GM18517 (cell line): Measurements from ENCODE around the gene STK11.

ENCODE experiments used
- ATAC-seq: cut with Tn5 transposase; IDR thresholded peaks from one replicate; pipeline ENCODE4 v1.9.1; 2021; ENCODE audit warnings: mild to moderate bottlenecking, moderate library complexity; ENCODE audit not compliant: unreplicated experiment

STK11 gene

DNA sequence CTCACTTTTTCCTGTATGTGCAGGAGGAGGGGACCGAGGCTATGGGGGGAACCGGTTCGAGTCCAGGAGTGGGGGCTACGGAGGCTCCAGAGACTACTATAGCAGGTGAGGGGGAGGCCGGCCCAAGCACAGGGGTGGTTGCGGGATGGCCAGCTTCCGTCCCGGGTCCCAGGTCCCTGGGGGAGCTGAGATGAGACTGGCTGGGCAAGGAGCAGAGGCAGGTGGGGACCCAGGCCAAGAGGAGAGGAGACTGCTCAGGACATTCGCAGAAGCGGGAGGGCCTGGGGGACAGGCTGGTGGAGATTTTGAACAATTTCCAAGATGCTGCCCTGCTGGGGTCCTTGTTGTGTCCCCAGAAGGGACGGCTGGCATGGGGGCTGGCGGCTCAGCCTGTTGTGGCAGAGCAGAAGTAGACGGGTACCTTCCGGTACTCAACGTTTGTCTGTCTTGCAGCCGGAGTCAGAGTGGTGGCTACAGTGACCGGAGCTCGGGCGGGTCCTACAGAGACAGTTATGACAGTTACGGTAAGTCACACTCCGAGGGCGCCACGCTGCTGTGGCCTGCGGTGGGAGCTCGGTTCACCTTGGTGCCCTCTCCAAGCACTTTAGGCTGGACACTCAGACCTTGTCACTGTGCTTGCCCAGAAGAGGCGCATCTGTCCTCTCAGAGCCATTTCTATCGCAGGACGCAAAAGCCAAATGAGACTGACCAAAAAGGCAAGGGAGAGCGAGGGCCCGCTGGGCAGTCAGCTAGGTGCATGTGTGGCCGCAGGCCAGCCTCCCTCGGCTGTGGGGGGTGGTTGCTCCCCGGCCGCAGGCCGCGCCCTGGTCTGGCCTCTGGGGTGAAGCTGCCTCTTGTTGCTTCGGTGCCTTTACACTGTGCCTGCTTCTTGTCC is 66.2 kb downstream of the STK11 start:
- no peak for ATAC-seq

DNA sequence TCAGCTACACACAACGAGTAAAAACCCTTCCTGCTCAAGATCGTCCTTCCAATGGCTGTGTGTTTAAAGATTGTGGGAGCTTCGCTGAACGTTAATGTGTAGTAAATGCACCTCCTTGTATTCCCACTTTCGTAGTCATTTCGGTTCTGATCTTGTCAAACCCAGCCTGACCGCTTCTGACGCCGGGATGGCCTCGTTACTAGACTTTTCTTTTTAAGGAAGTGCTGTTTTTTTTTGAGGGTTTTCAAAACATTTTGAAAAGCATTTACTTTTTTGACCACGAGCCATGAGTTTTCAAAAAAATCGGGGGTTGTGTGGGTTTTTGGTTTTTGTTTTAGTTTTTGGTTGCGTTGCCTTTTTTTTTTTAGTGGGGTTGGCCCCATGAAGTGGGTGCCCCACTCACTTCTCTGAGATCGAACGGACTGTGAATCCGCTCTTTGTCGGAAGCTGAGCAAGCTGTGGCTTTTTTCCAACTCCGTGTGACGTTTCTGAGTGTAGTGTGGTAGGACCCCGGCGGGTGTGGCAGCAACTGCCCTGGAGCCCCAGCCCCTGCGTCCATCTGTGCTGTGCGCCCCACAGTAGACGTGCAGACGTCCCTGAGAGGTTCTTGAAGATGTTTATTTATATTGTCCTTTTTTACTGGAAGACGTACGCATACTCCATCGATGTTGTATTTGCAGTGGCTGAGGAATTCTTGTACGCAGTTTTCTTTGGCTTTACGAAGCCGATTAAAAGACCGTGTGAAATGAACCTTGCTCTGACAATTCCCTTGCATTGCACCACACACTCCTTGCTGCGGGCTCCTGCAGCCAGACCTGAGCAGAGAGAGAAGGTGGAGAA is 67.1 kb downstream of the STK11 start:
- no peak for ATAC-seq

DNA sequence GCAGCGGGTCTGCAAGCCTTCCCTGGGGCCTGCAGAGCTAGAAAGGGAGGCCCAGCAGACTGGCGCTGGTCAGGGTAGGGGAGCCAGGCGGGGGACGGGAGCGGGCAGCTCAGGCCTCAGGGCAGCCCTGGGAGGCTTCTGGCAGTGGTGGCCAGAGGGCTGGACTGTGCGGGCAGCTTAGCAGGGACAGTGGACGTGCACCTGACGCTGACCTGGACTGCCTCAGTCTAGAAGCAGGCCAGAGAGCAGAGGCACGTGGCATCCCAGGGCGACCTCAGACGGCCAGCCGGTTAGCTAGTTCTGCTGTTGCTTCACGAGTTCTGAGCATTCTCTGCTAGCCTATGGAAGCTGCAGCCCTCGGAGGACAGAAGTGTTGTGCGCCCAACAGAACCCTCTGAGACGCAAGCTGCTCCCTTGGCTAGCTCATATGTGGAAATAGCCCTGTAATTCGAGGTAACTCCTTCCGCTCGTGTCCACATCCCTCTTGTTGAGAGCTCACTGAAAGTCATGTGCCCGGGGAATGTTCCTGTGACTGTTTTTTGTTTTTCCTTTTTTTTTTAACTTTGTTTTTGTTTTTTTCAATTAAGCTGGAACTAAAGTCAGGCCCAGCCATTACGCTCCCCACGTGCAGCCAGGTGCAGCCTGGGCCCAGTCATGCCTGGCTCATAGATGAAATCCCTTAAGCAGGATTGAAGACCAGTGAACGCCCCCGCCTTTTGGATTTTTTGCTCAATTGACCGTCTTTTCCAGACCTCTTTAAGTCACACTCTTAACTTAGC is 67.9 kb downstream of the STK11 start:
- no peak for ATAC-seq

DNA sequence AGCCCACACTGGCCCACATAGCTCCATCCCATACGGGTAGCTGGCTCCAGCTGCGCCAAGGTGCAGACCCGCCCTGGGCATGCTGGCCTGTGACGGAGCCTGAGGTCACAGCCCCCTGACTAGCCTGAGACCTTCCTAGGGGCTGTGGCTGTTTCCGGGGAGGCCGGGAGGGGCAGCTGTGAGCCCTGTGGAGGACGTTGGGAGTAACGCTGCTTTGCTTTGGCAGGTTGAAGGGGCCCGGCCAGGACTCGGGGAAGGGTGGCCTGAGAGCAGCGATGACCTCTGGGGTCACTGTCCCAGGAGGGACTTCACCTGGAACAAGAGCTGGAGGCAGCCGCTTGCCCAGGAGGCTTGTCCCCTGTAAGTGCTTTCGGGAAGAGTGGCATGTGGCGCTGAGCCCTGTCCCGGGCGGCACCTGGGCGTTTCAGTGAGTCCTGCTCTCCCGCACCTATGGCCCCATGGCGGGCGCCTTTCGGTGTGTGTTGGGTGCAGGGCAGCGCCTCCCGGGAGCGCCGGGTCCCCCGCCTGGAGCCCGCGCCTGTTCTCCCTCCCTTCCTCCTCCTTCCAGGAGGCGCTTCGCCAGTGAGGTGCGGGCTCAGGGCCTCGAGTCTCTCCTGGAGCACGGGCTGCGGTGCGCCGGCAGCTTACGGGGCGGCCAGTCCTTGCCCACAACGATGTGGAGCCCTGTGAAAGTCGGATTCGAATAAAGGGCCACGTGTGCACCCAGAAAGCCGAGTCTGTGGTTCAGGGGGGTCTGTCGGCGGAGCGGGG is 68.7 kb downstream of the STK11 start:
- no peak for ATAC-seq

DNA sequence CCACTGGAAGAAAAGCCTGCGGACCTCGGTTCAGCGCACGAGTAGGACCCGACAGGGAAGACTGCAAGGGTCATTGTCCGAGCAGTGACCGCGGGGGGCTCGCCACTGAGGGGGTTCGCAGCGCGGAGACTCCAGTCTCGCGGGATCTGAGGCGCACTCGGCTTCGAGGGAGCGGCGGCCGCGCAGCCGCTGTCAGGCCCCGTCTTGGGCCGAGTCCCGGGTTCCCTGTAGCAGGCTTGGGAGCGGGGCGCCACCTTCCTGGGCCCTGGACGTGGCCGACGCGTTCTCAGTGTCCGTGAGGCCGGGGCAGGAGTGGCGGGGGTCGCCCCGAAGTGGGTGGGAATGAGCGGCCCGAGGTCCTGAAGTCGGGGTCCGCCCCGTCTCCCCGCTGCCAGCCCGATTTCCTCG is 69.3 kb downstream of the STK11 start:
- no peak for ATAC-seq

DNA sequence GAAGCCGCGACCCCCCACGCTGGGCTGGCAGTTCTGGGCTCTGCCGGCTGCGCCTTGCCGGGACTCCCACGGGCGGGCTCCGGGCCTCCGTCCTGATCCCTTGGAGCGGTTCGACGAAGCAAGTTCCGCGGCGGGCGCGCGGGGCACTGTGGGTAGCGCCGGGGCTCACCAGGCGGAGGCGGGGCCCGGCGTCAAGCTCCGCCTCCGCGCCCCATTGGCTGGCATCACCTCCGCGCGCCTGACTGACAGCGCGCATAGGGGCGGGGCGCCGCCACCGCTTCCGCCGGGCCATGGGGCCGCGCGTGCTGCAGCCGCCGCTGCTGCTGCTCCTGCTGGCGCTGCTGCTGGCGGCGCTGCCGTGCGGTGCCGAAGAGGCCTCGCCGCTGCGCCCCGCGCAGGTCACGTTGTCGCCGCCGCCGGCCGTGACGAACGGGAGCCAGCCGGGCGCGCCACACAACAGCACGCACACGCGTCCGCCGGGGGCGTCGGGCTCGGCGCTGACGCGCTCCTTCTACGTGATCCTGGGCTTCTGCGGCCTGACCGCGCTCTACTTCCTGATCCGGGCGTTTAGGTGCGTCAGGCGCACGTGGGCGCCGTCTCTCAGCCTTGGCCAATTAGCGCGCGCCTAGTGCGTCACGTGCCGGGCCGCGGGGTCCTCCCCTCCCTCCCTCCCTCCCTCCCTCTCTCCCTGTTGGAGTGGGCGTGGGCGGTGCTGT is 69.8 kb downstream of the STK11 start, which contains the start of gene FAM174C:
Gene FAM174C, plus strand, starts transcription at position 271 of the 716 bp plus-strand sequence. Its CDS starts 20 bp downstream, at position 291.
- peak; percentile 62 for ATAC-seq

DNA sequence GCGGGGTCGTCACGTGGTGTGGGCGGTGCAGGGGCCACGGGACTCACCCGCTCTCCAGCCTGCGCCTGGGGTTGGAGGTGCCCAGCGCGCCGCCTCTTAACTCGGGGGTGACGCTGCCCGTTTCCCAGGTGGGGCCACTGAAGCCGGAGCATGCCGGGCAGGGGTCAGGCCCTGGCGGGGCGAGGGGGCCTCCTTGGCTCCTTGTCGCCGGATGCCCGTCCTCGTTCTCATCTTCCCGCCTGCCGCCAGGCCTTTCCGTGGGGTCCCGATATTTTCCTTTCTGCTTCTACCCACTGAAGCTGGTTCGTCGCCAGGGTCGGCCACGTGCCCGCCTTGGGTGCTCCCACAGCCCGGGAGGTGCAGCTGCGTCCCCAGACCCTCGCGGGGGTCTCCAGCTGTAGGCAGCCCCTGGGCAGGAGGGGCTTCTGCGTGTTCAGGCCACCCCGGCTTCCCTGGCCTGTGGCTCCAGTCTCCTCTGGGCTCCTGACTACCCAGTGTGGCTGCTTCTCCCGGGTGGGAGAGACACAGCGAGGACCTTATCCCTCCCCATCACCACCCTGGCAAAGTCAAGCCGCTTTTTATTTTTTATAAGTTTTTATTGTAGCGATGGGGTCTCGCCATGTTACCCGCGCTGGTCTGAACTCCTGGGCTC is 70.5 kb downstream of the STK11 start:
- no peak for ATAC-seq

DNA sequence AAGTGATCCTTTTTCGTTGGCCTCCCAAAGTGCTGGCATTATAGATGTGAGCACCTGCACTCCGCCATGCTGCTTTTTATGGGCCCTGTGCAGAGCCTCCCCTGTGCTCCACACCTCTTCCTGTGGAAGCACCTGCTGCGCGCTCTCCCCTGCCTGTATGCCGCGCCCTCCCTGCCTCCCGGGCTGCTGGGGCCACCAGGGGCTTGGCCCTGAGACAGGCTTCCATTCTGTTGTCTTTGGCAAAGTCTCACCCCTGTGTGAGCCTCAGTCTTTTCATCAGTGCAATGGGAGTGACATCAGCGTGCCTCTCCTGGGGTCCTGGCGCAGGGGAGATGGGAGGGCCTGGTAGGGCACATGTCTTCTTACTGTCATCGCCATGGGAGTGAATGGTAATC is 71.0 kb downstream of the STK11 start:
- no peak for ATAC-seq

DNA sequence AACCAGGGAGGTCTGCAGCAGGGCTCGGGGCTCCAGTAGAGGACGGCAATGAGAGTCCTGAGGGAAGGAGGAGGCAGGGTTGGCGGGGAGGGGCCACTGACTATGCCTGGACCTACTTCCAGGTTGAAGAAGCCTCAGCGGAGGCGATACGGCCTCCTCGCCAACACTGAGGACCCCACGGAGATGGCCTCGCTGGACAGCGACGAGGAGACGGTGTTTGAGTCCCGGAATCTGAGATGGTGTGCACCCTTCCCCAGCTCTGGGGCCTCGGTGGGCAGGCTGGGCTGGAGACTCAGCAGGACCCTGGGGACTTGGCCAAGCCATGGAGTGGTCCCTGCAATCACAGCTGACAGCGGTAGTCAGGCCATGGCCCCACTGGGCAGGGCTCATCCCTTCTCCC is 71.5 kb downstream of the STK11 start:
- ATAC-seq, result no peak
